ENCODE results near the gene THAP4. TPM values are rescaled to one million over a fixed set of nuclear protein-coding genes. Genes with fewer than 3 reads are reported as not detected.

The THAP4 gene
- 10 to 100 TPM; 35.3 to 45.9 (median 38.1) TPM for total RNA-seq

- H3K27me3 ChIP-seq: no peaks in the 10 kb centered on the region
- peak; percentile 45 for TF ChIP-seq POLR2A (IDR thresholded peaks at IDR 0.05)
- peak; percentile 76 to 94 (median 82) for TF ChIP-seq POLR2AphosphoS5 (IDR thresholded peaks at IDR 0.05)
- no peak for TF ChIP-seq CTCF (IDR thresholded peaks at IDR 0.05)
- no peaks in the 10 kb centered on the region for H3K9me3 ChIP-seq
- peaks cover 4% of the 10 kb centered on the region for H3K36me3 ChIP-seq
- peak within 1 kb of the TSS; percentile 78 to 97 (median 92) for H3K4me3 ChIP-seq
- intact Hi-C loops (cut with DNase I; ENCODE audit: low total_unique reads): loop anchor here (5.0 kb wide), 1 partner anchor 215 kb away; no protein-coding TSS in a partner anchor
- H3K4me1 ChIP-seq: peaks cover 8 to 23% of the 10 kb centered on the region in 2 donors
- H3K27ac ChIP-seq: peak within 1 kb of the TSS; percentile 99 to 100
- DNase-seq (ENCODE audit: low spot score in 2 of 2): peak; percentile 72 to 79
These were observed at the start of gene THAP4, which contains the start of gene ATG4B for GRCh38 chr2:241637018-241637794. Gene THAP4 (minus strand): TSS chr2:241637158. CDS start chr2:241637017, 141 bp downstream. Gene ATG4B (plus strand): TSS chr2:241637693. CDS start chr2:241637715, 22 bp downstream.

GRCh38 chr2:241686324-241686649, 49.3 kb upstream of the THAP4 start:
- peak overlapping the region; percentile 90 to 95 for H3K27ac ChIP-seq
- H3K4me3 ChIP-seq: peak overlapping the region; percentile 93 to 94 (median 93)
- no peaks in the 10 kb centered on the region for H3K27me3 ChIP-seq
- H3K4me1 ChIP-seq: peaks cover 9 to 10% of the 10 kb centered on the region in 2 donors
- H3K36me3 ChIP-seq: no peaks in the 10 kb centered on the region
- intact Hi-C loops (cut with DNase I; ENCODE audit: low total_unique reads): no loop called here
- no peak for TF ChIP-seq POLR2AphosphoS5 (IDR thresholded peaks at IDR 0.05)
- TF ChIP-seq CTCF (IDR thresholded peaks at IDR 0.05): no peak
- no peak for TF ChIP-seq POLR2A (IDR thresholded peaks at IDR 0.05)
- H3K9me3 ChIP-seq: no peaks in the 10 kb centered on the region
- DNase-seq (ENCODE audit: low spot score in 2 of 2): no peak

GRCh38 chr2:241680827-241681599, 44.1 kb upstream of the THAP4 start:
- Histone ChIP-seq H3K36me3 (no peaks in the 10 kb centered on the region), H3K27me3 (no peaks in the 10 kb centered on the region), H3K4me3 (no peak overlapping the region), H3K4me1 (peaks cover 0 to 3% of the 10 kb centered on the region in 2 donors), H3K27ac (peak overlapping the region in 1 of 2 donors; percentile 58), H3K9me3 (no peaks in the 10 kb centered on the region)
- DNase-seq (ENCODE audit: low spot score in 2 of 2): no peak
- TF ChIP-seq POLR2AphosphoS5 (IDR thresholded peaks at IDR 0.05) (no peak), CTCF (IDR thresholded peaks at IDR 0.05) (no peak), POLR2A (IDR thresholded peaks at IDR 0.05) (no peak)
- intact Hi-C loops (cut with DNase I; ENCODE audit: low total_unique reads): no loop called here

- no peaks in the 10 kb centered on the region for H3K36me3 ChIP-seq
- no peaks in the 10 kb centered on the region for H3K27me3 ChIP-seq
These were observed 43.1 kb upstream of the THAP4 start for GRCh38 chr2:241680044-241680443.

More at GRCh38 chr2:241680044-241680443, 43.1 kb upstream of the THAP4 start:
- Histone ChIP-seq H3K4me1 (no peaks in the 10 kb centered on the region), H3K27ac (peak overlapping the region in 1 of 2 donors; percentile 58), H3K4me3 (no peak overlapping the region), H3K9me3 (no peaks in the 10 kb centered on the region)
- no peak for DNase-seq (ENCODE audit: low spot score in 2 of 2)
- intact Hi-C loops (cut with DNase I; ENCODE audit: low total_unique reads): no loop called here
- no peak for TF ChIP-seq CTCF (IDR thresholded peaks at IDR 0.05)
- TF ChIP-seq POLR2A (IDR thresholded peaks at IDR 0.05): no peak
- no peak for TF ChIP-seq POLR2AphosphoS5 (IDR thresholded peaks at IDR 0.05)

All from breast epithelium (tissue), 4 donors.